GM21381 (cell line): Measurements from ENCODE around the gene ATXN7L3.
"Not testable (repeated sequence)": the region's sequence is repeated elsewhere in the genome, so short reads cannot be mapped to it uniquely, and the experiment has no call there.

Source experiments
- ATAC-seq: cut with Tn5 transposase; IDR thresholded peaks from one replicate; pipeline ENCODE4 v1.9.1; 2021; ENCODE audit warnings: mild to moderate bottlenecking, moderate library complexity; ENCODE audit not compliant: unreplicated experiment

ATXN7L3 gene

DNA sequence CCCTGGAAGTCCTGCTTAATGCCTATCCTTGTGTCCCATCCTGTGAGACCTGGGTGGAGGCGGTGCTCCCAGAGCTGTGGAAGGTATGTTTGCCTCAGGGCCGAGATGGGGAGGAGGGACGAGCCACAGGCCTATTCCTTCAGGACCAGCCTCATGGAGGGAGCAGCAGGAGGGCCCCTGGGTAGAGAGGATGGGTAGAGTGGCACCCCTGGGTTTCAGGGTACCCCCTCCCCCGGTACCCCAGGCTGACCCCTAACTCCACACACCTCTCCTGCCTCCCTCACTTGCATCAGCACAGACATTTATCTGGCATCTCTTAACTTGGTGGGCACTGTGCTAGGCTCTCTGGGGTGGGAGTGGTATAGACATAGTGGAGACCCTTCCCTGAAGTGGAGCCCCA lies 22.0 kb downstream of the ATXN7L3 start:
- no peak for ATAC-seq

GRCh38 chr17:44176671-44177501 lies 22.8 kb downstream of the ATXN7L3 start:
- no peak for ATAC-seq

DNA sequence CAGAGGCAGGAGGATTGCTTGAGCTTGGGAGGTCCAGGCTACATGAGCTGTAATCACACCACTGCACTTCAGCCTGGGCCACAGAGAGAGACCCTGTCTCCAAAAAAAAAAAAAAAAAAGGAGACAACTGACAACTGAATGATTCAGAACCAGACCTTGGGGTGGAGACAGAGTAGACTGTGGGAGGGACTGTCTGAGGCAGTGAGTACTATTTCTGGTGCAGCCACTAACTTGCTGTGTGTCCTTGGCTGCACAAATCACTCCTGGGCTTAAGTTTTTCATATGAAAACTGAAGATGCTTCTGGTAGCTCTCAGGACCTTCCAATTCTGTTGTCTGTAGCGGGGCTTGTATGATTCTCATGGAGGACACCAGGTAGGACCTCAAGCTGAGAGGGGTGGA lies 23.4 kb downstream of the ATXN7L3 start:
- ATAC-seq: no peak

GRCh38 chr17:44174427-44174826 lies 25.3 kb downstream of the ATXN7L3 start:
- ATAC-seq: no peak

DNA sequence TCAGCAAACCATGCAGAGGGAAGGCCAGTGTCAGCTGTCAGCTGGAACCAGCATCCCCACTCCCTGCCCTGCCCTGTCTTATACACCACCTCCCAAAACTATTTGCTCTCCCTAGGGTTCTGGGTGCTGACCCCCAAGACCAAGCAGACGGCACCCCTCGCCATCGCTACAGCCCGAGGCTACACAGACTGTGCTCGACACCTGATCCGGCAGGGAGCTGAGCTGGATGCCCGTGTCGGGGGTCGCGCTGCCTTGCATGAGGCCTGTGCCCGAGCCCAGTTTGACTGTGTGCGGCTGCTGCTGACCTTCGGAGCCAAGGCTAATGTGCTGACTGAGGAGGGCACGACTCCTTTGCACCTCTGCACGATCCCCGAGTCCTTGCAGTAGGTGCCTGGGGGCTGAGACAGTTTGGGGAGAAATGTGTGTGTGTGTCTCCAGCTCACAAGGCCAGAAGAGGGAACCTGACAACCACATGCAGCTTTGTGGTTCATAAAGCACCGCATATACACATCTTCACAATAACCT lies 27.7 kb downstream of the ATXN7L3 start:
- ATAC-seq: no peak

DNA sequence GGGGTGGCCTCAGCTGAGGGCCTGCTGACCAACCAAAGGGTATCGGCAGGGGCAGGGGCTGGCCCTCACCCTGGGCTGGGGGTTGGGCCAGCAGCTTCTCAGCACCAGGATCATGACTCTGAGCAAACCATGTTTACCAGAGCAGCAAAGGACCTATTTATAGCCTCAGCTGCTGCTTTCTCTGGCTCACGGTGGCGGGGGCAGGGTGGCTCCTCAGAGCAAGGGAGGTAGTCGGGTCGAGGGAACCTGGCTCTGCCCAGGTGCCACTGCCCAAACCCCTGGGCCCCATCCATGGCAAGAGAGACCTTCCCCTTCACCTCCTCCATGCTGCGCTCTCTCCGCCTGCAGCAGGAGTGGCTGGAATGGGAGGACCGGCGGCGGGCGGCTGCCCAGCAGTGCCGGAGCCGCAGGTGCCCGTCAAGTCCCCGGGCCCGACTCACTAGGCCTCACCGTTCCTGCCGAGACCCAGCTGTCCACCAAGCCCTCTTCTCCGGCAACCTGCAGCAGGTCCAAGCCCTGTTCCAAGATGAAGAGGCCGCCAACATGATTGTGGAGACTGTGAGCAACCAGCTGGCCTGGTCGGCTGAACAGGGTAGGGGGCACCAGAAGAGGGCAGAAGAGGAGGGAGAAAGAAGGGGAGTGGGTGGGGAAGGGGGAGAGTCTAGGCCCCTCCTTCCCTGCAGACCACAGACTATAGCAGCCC lies 29.0 kb downstream of the ATXN7L3 start, which contains the start of gene ASB16:
TSS of gene ASB16 (plus strand) at position 206 of the 703 bp plus-strand sequence. CDS start at position 292, 86 bp downstream.
- ATAC-seq: no peak

- ATAC-seq: no peak
Measured at GRCh38 chr17:44170135-44170498, 29.6 kb downstream of the ATXN7L3 start.

DNA sequence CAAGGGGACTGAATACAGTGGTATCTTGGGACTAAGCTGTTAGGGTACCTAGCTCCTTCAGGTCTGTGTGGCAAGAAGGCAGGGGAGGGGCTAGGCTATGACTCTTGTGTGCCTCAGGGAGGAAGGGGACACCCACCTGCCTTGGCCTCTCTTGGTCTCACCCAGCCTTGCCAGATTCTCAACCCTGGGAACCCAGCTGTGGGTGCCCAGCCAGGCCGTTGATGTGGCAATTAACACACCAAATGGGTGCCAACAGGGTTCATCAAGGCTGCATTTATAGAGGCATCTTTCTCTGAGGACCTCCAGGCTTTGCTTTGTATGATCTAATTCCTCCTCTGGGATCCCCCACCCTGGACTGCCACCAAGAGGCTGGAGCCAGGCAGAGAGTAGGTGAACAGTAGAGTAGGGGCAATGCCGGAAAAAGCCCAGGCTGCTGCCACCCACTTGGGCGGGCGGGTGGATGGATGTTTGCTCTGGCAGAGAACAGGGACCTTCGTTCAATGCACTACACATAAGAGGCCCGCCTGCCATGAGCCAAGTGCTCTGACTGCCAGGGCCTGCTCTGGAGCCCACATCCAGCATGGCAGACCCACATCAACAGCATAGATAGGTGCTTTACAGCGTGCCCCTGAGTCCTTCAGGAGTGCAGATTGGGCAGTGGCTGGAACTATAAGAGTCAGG lies 32.4 kb downstream of the ATXN7L3 start:
- ATAC-seq: no peak

DNA sequence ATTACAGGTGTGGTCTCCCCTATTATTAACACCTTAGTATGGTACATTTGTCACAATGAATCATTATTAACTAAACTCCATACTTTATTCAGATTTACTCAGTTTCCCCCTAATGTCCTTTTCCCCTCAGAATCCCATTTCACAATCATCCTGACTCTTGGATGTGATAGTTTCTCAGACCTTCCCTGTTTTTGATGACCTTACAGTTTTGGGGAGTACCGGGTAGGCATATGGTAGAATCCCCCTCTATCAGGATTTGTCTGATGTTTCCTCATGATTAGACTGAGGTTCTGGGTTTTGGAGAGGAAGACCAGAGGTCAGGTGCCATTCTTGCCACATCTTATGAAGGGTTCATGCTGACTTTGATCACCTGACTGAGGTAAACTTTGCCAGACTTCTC lies 35.2 kb downstream of the ATXN7L3 start:
- ATAC-seq: no peak

GRCh38 chr17:44159519-44160210 lies 40.0 kb downstream of the ATXN7L3 start:
- ATAC-seq: no peak

GRCh38 chr17:44155488-44155887 lies 44.2 kb downstream of the ATXN7L3 start:
- no peak for ATAC-seq

- ATAC-seq: no peak
Measured at GRCh38 chr17:44152875-44153274, 46.8 kb downstream of the ATXN7L3 start.

GRCh38 chr17:44149750-44150329 lies 49.8 kb downstream of the ATXN7L3 start:
- ATAC-seq: no peak

GRCh38 chr17:44149066-44149465 lies 50.6 kb downstream of the ATXN7L3 start:
- not testable (repeated sequence) for ATAC-seq

GRCh38 chr17:44147812-44148211 lies 51.9 kb downstream of the ATXN7L3 start:
- ATAC-seq: no peak

- no peak for ATAC-seq
Measured at GRCh38 chr17:44146375-44147346, 53.0 kb downstream of the ATXN7L3 start.

DNA sequence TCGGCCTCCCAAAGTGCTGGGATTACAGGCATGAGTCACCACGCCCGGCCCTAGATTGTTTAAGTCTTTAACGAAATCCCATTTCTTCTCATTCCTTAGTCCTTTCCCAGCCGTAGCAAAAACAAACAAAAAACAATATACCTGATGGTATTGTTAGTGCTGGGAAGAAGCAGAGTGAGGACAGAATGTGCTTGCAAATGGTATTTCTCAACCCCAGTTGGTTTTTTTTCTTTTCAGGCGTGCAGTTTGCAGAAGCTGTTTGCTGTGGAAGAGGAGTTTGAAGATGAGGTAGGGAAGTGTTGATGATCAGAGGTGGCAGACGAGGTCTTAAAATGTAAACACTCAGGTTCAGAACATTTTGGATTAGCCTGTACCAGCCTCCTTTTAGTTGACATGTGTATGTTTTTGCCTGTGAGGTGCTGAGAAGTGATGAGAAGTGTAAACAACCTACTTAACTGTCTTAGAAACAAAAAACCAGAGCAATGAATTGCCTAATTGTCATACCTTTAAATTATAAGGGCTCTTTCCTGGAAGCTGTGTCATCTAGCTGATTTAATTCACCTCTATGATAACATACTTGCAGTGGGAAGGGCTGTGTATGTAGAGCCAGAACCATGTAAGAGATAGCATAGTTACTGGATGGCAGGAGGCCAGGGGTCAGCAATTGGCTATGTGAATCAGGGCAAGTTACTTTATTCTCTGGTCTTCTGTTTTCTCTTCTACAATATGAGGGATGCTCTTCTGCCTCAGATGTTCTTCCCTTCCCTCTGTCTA lies 54.5 kb downstream of the ATXN7L3 start:
- no peak for ATAC-seq

GRCh38 chr17:44143921-44144320 lies 55.8 kb downstream of the ATXN7L3 start:
- ATAC-seq: not testable (repeated sequence)
